Right lung (tissue), 5 donors: ENCODE data around the gene NAA80. TPM values are rescaled to one million over a fixed set of nuclear protein-coding genes. Genes with fewer than 3 reads are reported as not detected.
"Not testable (repeated sequence)": the region's sequence is repeated elsewhere in the genome, so short reads cannot be mapped to it uniquely, and the experiment has no call there.

Source experiments
- DNase-seq, 2 donors: peaks; one replicate each; pipeline ENCODE4 v3.0.0-alpha.2; 2013
- polyA plus RNA-seq, 5 donors: library from polyadenylated mRNA; unstranded; fragments of 120-200 nt; gene quantifications; one replicate each; pipeline versions ENCODE4 v1.2.1 to v1.2.3, GENCODE V29; 2013; ENCODE audit warnings: inconsistent platforms in 1 of 5, low replicate concordance in 1 of 5; ENCODE audit not compliant: insufficient read length in 5 of 5, insufficient read depth in 1 of 5

NAA80 gene
- polyA plus RNA-seq, 5 donors = 6.1 to 10.2 (median 7.9) TPM

GRCh38 chr3:50316657-50317242 is 17.5 kb upstream of the NAA80 start:
- no peak for DNase-seq

- DNase-seq = no peak
Measured at GRCh38 chr3:50314816-50315215, 15.6 kb upstream of the NAA80 start.

GRCh38 chr3:50314342-50314741 is 15.1 kb upstream of the NAA80 start:
- DNase-seq = no peak

GRCh38 chr3:50312041-50312440 is 12.8 kb upstream of the NAA80 start:
- DNase-seq = not testable (repeated sequence)

- DNase-seq = no peak
Measured at GRCh38 chr3:50304601-50305000, 5.4 kb upstream of the NAA80 start.

- DNase-seq = no peak
Measured at GRCh38 chr3:50303013-50303815, 4.0 kb upstream of the NAA80 start, which contains the start of gene HYAL1. HYAL1 (minus strand) TSS chr3:50303574; CDS start chr3:50302956, 618 bp downstream.

- DNase-seq = no peak
Measured at GRCh38 chr3:50302095-50303012, 3.1 kb upstream of the NAA80 start.

- DNase-seq = no peak
Measured at GRCh38 chr3:50300681-50301254, 1.6 kb upstream of the NAA80 start.

GRCh38 chr3:50299929-50300680 is 900 bp upstream of the NAA80 start:
- no peak for DNase-seq

- no peak for DNase-seq
Measured at GRCh38 chr3:50299638-50299928, 378 bp upstream of the NAA80 start.

- DNase-seq = no peak
Measured at GRCh38 chr3:50297896-50298725, 1.1 kb downstream of the NAA80 start.

GRCh38 chr3:50297384-50297775 is 1.8 kb downstream of the NAA80 start:
- no peak for DNase-seq

GRCh38 chr3:50296721-50297383 is 2.4 kb downstream of the NAA80 start:
- no peak for DNase-seq

GRCh38 chr3:50295553-50296431 is 3.4 kb downstream of the NAA80 start:
- DNase-seq = no peak

GRCh38 chr3:50294492-50295403 is 4.5 kb downstream of the NAA80 start:
- no peak for DNase-seq

GRCh38 chr3:50294089-50294488 is 5.1 kb downstream of the NAA80 start:
- no peak for DNase-seq

- no peak for DNase-seq
Measured at GRCh38 chr3:50293079-50293801, 6.0 kb downstream of the NAA80 start.
